ENCODE results near the gene MTF2.
"Not testable (repeated sequence)": the region's sequence is repeated elsewhere in the genome, so short reads cannot be mapped to it uniquely, and the experiment has no call there.

MTF2 gene

GRCh38 chr1:93171549-93172034 lies 92.5 kb downstream of the MTF2 start:
- H4K20me1 ChIP-seq (ENCODE audit: insufficient read depth, low read length), result peaks cover 56% of the 10 kb centered on the region
- H3K79me2 ChIP-seq (ENCODE audit: low read length), result peaks cover 93% of the 10 kb centered on the region
- no peak overlapping the region for H3K4me2 ChIP-seq (ENCODE audit: low read length)
- TF ChIP-seq CTCF (IDR thresholded peaks at IDR 0.05; ENCODE audit: low read depth, low read length) (no peak), EZH2phosphoT487 (IDR thresholded peaks at IDR 0.05; ENCODE audit: low read depth) (no peak)
- H2AFZ ChIP-seq (ENCODE audit: low read depth, low read length), result no peak overlapping the region
- no peaks in the 10 kb centered on the region for H3K27me3 ChIP-seq (ENCODE audit: low read depth, low read length)
- no peak overlapping the region for H3K9ac ChIP-seq (ENCODE audit: low read length)
- H3K4me3 ChIP-seq (ENCODE audit: low read length), result no peak overlapping the region
- H3K27ac ChIP-seq (ENCODE audit: low read length), result no peak overlapping the region
- peaks cover 11% of the 10 kb centered on the region for H3K4me1 ChIP-seq (ENCODE audit: low read length)
- peaks cover 17% of the 10 kb centered on the region for H3K36me3 ChIP-seq (replicated peaks; ENCODE audit: low read depth, low read length)
- H3K9me3 ChIP-seq (ENCODE audit: insufficient read depth, low read length), result no peaks in the 10 kb centered on the region

- Histone ChIP-seq H3K4me2 (ENCODE audit: low read length) (peak overlapping the region; percentile 18; the same call in 1 of the 2 replicates), H4K20me1 (ENCODE audit: insufficient read depth, low read length) (peaks cover 65% of the 10 kb centered on the region), H3K36me3 (replicated peaks; ENCODE audit: low read depth, low read length) (peaks cover 22% of the 10 kb centered on the region), H3K27me3 (ENCODE audit: low read depth, low read length) (no peaks in the 10 kb centered on the region), H3K4me1 (ENCODE audit: low read length) (peaks cover 12% of the 10 kb centered on the region), H3K27ac (ENCODE audit: low read length) (no peak overlapping the region), H3K4me3 (ENCODE audit: low read length) (no peak overlapping the region), H3K79me2 (ENCODE audit: low read length) (peaks cover 94% of the 10 kb centered on the region), H3K9me3 (ENCODE audit: insufficient read depth, low read length) (no peaks in the 10 kb centered on the region), H2AFZ (ENCODE audit: low read depth, low read length) (no peak overlapping the region), H3K9ac (ENCODE audit: low read length) (no peak overlapping the region)
- no peak for TF ChIP-seq CTCF (IDR thresholded peaks at IDR 0.05; ENCODE audit: low read depth, low read length)
- TF ChIP-seq EZH2phosphoT487 (IDR thresholded peaks at IDR 0.05; ENCODE audit: low read depth), result no peak
Measured at GRCh38 chr1:93172778-93173177, 93.7 kb downstream of the MTF2 start.

- not testable (repeated sequence) for H3K4me3 ChIP-seq (ENCODE audit: low read length); H3K9me3 ChIP-seq (ENCODE audit: insufficient read depth, low read length); H3K27ac ChIP-seq (ENCODE audit: low read length); H3K27me3 ChIP-seq (ENCODE audit: low read depth, low read length); H3K9ac ChIP-seq (ENCODE audit: low read length); H3K4me2 ChIP-seq (ENCODE audit: low read length); H2AFZ ChIP-seq (ENCODE audit: low read depth, low read length)
- Histone ChIP-seq H3K79me2 (ENCODE audit: low read length) (peaks cover 96% of the 10 kb centered on the region), H3K36me3 (replicated peaks; ENCODE audit: low read depth, low read length) (peaks cover 28% of the 10 kb centered on the region), H3K4me1 (ENCODE audit: low read length) (peaks cover 24% of the 10 kb centered on the region), H4K20me1 (ENCODE audit: insufficient read depth, low read length) (peaks cover 70% of the 10 kb centered on the region)
Measured at GRCh38 chr1:93174638-93175037, 95.6 kb downstream of the MTF2 start.

- peaks cover 41% of the 10 kb centered on the region for H4K20me1 ChIP-seq (ENCODE audit: insufficient read depth, low read length)
- TF ChIP-seq CTCF (IDR thresholded peaks at IDR 0.05; ENCODE audit: low read depth, low read length) (no peak), EZH2phosphoT487 (IDR thresholded peaks at IDR 0.05; ENCODE audit: low read depth) (no peak)
- no peak overlapping the region for H2AFZ ChIP-seq (ENCODE audit: low read depth, low read length)
- peaks cover 21% of the 10 kb centered on the region for H3K4me1 ChIP-seq (ENCODE audit: low read length)
- H3K4me2 ChIP-seq (ENCODE audit: low read length), result peak overlapping the region; percentile 77
- no peak overlapping the region for H3K9ac ChIP-seq (ENCODE audit: low read length)
- H3K9me3 ChIP-seq (ENCODE audit: insufficient read depth, low read length), result no peaks in the 10 kb centered on the region
- H3K36me3 ChIP-seq (replicated peaks; ENCODE audit: low read depth, low read length), result peaks cover 16% of the 10 kb centered on the region
- H3K27ac ChIP-seq (ENCODE audit: low read length), result no peak overlapping the region
- H3K4me3 ChIP-seq (ENCODE audit: low read length), result no peak overlapping the region
- H3K79me2 ChIP-seq (ENCODE audit: low read length), result peaks cover 87% of the 10 kb centered on the region
- no peaks in the 10 kb centered on the region for H3K27me3 ChIP-seq (ENCODE audit: low read depth, low read length)
Measured at GRCh38 chr1:93177991-93178390, 98.9 kb downstream of the MTF2 start.

All from OCI-LY3 (cell line).